ENCODE data around the gene KCNK1. TPM values are rescaled to one million over a fixed set of nuclear protein-coding genes. Genes with fewer than 3 reads are reported as not detected.

KCNK1 gene
- total RNA-seq, 1 donor from 2014 or later = 25.2 TPM

- peaks cover 7% of the 10 kb centered on the region for H3K9me3 ChIP-seq (replicated peaks)
- H3K4me1 ChIP-seq = no peaks in the 10 kb centered on the region
- H3K4me3 ChIP-seq = no peak overlapping the region
- H3K36me3 ChIP-seq = no peaks in the 10 kb centered on the region
- TF ChIP-seq, protein P1, sequence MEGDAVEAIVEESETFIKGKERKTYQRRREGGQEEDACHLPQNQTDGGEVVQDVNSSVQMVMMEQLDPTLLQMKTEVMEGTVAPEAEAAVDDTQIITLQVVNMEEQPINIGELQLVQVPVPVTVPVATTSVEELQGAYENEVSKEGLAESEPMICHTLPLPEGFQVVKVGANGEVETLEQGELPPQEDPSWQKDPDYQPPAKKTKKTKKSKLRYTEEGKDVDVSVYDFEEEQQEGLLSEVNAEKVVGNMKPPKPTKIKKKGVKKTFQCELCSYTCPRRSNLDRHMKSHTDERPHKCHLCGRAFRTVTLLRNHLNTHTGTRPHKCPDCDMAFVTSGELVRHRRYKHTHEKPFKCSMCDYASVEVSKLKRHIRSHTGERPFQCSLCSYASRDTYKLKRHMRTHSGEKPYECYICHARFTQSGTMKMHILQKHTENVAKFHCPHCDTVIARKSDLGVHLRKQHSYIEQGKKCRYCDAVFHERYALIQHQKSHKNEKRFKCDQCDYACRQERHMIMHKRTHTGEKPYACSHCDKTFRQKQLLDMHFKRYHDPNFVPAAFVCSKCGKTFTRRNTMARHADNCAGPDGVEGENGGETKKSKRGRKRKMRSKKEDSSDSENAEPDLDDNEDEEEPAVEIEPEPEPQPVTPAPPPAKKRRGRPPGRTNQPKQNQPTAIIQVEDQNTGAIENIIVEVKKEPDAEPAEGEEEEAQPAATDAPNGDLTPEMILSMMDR (IDR thresholded peaks at IDR 0.05; ENCODE audit: borderline replicate concordance) = no peak
- H3K27ac ChIP-seq (replicated peaks) = no peak overlapping the region
- no peaks in the 10 kb centered on the region for H3K27me3 ChIP-seq (ENCODE audit: low read depth)
- DNase-seq = no peak
- intact Hi-C loops (cut with micrococcal nuclease) = no loop called here
These were observed 43.2 kb upstream of the KCNK1 start for GRCh38 chr1:233570706-233571105.

- intact Hi-C loops (cut with micrococcal nuclease) = no loop called here
These were observed 41.0 kb upstream of the KCNK1 start for GRCh38 chr1:233572896-233573295.

GRCh38 chr1:233575450-233575849 is 38.5 kb upstream of the KCNK1 start:
- TF ChIP-seq, protein P1 (IDR thresholded peaks at IDR 0.05; ENCODE audit: borderline replicate concordance) = no peak
- Histone ChIP-seq H3K4me3 (no peak overlapping the region), H3K27me3 (ENCODE audit: low read depth) (no peaks in the 10 kb centered on the region), H3K27ac (replicated peaks) (no peak overlapping the region), H3K9me3 (replicated peaks) (peaks cover 11% of the 10 kb centered on the region), H3K36me3 (no peaks in the 10 kb centered on the region), H3K4me1 (no peaks in the 10 kb centered on the region)
- DNase-seq = no peak
- intact Hi-C loops (cut with micrococcal nuclease) = no loop called here

More at GRCh38 chr1:233572896-233573295, 41.0 kb upstream of the KCNK1 start:
- no peak overlapping the region for H3K27ac ChIP-seq (replicated peaks)
- H3K36me3 ChIP-seq = no peaks in the 10 kb centered on the region
- H3K9me3 ChIP-seq (replicated peaks) = no peaks in the 10 kb centered on the region
- no peaks in the 10 kb centered on the region for H3K27me3 ChIP-seq (ENCODE audit: low read depth)
- DNase-seq = no peak
- no peaks in the 10 kb centered on the region for H3K4me1 ChIP-seq
- TF ChIP-seq, protein P1 (IDR thresholded peaks at IDR 0.05; ENCODE audit: borderline replicate concordance) = no peak
- no peak overlapping the region for H3K4me3 ChIP-seq

DNA sequence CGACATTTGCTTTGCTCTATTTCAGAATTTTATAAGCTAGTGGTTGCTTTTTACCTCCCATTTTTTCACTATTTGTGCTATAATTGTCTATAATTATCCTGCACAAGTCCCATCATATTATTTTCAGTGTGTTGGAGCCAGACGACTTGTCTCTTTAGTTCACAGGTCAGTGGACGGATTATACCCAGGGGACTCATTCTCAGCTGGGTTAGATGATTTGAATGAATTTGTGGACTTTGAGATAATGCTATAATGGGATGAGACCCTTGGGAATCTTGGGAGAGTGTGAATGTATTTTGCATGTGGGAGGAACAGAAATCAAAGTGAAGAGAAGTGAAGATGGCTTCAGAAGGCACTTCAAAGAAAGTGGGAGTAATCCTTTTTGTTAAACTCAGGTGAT is 31.5 kb upstream of the KCNK1 start:
- no peak for DNase-seq
- H3K9me3 ChIP-seq (replicated peaks) = peaks cover 23% of the 10 kb centered on the region
- no peaks in the 10 kb centered on the region for H3K4me1 ChIP-seq
- H3K27ac ChIP-seq (replicated peaks) = no peak overlapping the region
- H3K4me3 ChIP-seq = no peak overlapping the region
- no peaks in the 10 kb centered on the region for H3K27me3 ChIP-seq (ENCODE audit: low read depth)
- TF ChIP-seq, protein P1 (IDR thresholded peaks at IDR 0.05; ENCODE audit: borderline replicate concordance) = no peak
- H3K36me3 ChIP-seq = no peaks in the 10 kb centered on the region
- intact Hi-C loops (cut with micrococcal nuclease) = no loop called here

- H3K36me3 ChIP-seq = no peaks in the 10 kb centered on the region
These were observed 29.5 kb upstream of the KCNK1 start for GRCh38 chr1:233584376-233584775.

More at GRCh38 chr1:233584376-233584775, 29.5 kb upstream of the KCNK1 start:
- H3K4me1 ChIP-seq = no peaks in the 10 kb centered on the region
- no peak overlapping the region for H3K27ac ChIP-seq (replicated peaks)
- intact Hi-C loops (cut with micrococcal nuclease) = no loop called here
- TF ChIP-seq, protein P1 (IDR thresholded peaks at IDR 0.05; ENCODE audit: borderline replicate concordance) = no peak
- no peaks in the 10 kb centered on the region for H3K27me3 ChIP-seq (ENCODE audit: low read depth)
- DNase-seq = no peak
- H3K9me3 ChIP-seq (replicated peaks) = peaks cover 16% of the 10 kb centered on the region
- H3K4me3 ChIP-seq = no peak overlapping the region
